Measurements from ENCODE around the gene KDR.

The KDR gene

DNA sequence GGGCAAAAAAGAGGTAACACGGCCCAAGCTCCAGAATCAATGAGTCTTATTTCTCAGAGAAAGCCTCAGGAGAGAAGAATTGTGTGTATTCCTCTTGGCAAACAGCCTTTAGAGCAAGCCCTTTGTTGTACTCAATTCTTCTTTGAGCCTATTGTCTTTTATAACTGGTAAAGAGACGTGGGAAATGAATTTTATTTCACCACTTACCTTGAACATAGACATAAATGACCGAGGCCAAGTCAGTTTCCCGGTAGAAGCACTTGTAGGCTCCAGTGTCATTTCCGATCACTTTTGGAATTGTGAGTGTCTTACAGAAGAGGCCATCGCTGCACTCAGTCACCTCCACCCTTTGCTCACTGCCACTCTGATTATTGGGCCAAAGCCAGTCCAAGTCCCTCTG, 7.0 kb downstream of the KDR start:
- Histone ChIP-seq H3K4me1 (ENCODE audit: low read length) (no peaks in the 10 kb centered on the region), H3F3A (ENCODE audit: insufficient read depth, low read length) (no peaks in the 10 kb centered on the region), H3K36me3 (replicated peaks; ENCODE audit: insufficient read depth, low read length) (no peaks in the 10 kb centered on the region), H2AFZ (ENCODE audit: low read length) (no peak overlapping the region), H3K9ac (ENCODE audit: low read length) (no peak overlapping the region), H3K9me2 (replicated peaks; ENCODE audit: insufficient read depth, low read length) (no peaks in the 10 kb centered on the region), H3K27ac (ENCODE audit: low read length) (no peak overlapping the region), H3K9me3 (replicated peaks; ENCODE audit: insufficient read depth, low read length) (no peaks in the 10 kb centered on the region), H3K27me3 (replicated peaks; ENCODE audit: insufficient read depth, low read length) (no peaks in the 10 kb centered on the region), H3K4me2 (ENCODE audit: low read depth, low read length) (no peak overlapping the region), H3K4me3 (ENCODE audit: low read length) (no peak overlapping the region), H4K20me1 (ENCODE audit: insufficient read depth, low read length) (no peaks in the 10 kb centered on the region), H3K79me2 (ENCODE audit: low read length) (no peaks in the 10 kb centered on the region)
- no peak for DNase-seq
- TF ChIP-seq EZH2 (optimal IDR thresholded peaks at IDR 0.05; ENCODE audit: low read depth, low read length) (no peak), EZH2phosphoT487 (IDR thresholded peaks at IDR 0.05; ENCODE audit: low read length) (no peak)
- TF ChIP-seq, protein P1, sequence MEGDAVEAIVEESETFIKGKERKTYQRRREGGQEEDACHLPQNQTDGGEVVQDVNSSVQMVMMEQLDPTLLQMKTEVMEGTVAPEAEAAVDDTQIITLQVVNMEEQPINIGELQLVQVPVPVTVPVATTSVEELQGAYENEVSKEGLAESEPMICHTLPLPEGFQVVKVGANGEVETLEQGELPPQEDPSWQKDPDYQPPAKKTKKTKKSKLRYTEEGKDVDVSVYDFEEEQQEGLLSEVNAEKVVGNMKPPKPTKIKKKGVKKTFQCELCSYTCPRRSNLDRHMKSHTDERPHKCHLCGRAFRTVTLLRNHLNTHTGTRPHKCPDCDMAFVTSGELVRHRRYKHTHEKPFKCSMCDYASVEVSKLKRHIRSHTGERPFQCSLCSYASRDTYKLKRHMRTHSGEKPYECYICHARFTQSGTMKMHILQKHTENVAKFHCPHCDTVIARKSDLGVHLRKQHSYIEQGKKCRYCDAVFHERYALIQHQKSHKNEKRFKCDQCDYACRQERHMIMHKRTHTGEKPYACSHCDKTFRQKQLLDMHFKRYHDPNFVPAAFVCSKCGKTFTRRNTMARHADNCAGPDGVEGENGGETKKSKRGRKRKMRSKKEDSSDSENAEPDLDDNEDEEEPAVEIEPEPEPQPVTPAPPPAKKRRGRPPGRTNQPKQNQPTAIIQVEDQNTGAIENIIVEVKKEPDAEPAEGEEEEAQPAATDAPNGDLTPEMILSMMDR (IDR thresholded peaks at IDR 0.05; ENCODE audit: low read length) = no peak

DNA sequence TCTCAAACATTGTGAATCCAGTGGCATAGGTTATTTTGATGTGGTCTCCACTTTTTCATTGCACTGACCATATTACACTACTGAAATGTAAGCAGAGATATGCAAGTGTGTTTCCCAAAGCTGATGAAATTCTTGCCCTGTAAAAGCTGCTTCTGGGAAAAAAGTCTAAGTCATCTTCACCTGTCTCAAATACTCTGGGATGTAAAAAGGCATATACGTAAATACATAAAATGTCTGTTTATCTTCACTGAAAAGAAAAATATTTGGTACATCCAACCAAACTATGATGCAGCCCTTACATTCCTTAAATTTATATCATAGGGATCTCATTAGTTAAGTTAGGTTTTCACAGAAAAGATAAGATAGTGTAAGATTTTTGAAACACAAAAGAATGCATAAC, 7.9 kb downstream of the KDR start:
- H3K4me2 ChIP-seq (ENCODE audit: low read depth, low read length) = no peak overlapping the region

DNA sequence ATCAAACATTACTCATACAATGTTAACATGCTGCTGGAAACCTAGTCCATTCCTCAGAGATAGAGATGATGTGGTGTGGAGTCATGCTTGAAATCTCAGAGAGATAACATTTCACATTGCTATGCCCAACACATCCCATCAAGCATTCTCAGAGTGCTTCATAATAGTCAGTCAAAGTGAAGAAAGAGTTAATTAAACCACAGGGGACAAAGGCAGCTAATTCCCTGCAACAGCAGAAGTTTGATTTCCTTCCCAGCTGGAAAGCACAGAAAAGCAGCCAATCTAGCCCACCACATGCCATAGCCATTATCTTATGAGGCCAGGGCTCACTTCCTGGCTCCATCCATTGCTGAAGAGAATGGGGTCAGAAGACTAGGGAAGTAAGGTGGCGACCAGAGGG, 8.9 kb downstream of the KDR start:
- no peaks in the 10 kb centered on the region for H3K9me3 ChIP-seq (replicated peaks; ENCODE audit: insufficient read depth, low read length)
- H4K20me1 ChIP-seq (ENCODE audit: insufficient read depth, low read length) = no peaks in the 10 kb centered on the region
- H3K4me1 ChIP-seq (ENCODE audit: low read length) = no peaks in the 10 kb centered on the region
- no peaks in the 10 kb centered on the region for H3K27me3 ChIP-seq (replicated peaks; ENCODE audit: insufficient read depth, low read length)
- H3K27ac ChIP-seq (ENCODE audit: low read length) = no peak overlapping the region
- no peaks in the 10 kb centered on the region for H3K36me3 ChIP-seq (replicated peaks; ENCODE audit: insufficient read depth, low read length)
- no peak overlapping the region for H2AFZ ChIP-seq (ENCODE audit: low read length)
- no peak overlapping the region for H3K9ac ChIP-seq (ENCODE audit: low read length)
- no peaks in the 10 kb centered on the region for H3K9me2 ChIP-seq (replicated peaks; ENCODE audit: insufficient read depth, low read length)
- H3K79me2 ChIP-seq (ENCODE audit: low read length) = no peaks in the 10 kb centered on the region
- no peak overlapping the region for H3K4me3 ChIP-seq (ENCODE audit: low read length)
- no peak overlapping the region for H3K4me2 ChIP-seq (ENCODE audit: low read depth, low read length)
- TF ChIP-seq, protein P1 (IDR thresholded peaks at IDR 0.05; ENCODE audit: low read length) = no peak
- no peak for TF ChIP-seq EZH2 (optimal IDR thresholded peaks at IDR 0.05; ENCODE audit: low read depth, low read length)
- no peak for TF ChIP-seq EZH2phosphoT487 (IDR thresholded peaks at IDR 0.05; ENCODE audit: low read length)
- no peak for DNase-seq
- H3F3A ChIP-seq (ENCODE audit: insufficient read depth, low read length) = no peaks in the 10 kb centered on the region

More for the DNA sequence above, 7.9 kb downstream of the KDR start:
- H3K9ac ChIP-seq (ENCODE audit: low read length) = no peak overlapping the region
- no peak for DNase-seq
- H3K4me1 ChIP-seq (ENCODE audit: low read length) = no peaks in the 10 kb centered on the region
- no peaks in the 10 kb centered on the region for H3F3A ChIP-seq (ENCODE audit: insufficient read depth, low read length)
- H4K20me1 ChIP-seq (ENCODE audit: insufficient read depth, low read length) = no peaks in the 10 kb centered on the region
- no peaks in the 10 kb centered on the region for H3K27me3 ChIP-seq (replicated peaks; ENCODE audit: insufficient read depth, low read length)
- no peaks in the 10 kb centered on the region for H3K9me2 ChIP-seq (replicated peaks; ENCODE audit: insufficient read depth, low read length)
- H3K79me2 ChIP-seq (ENCODE audit: low read length) = no peaks in the 10 kb centered on the region
- H3K36me3 ChIP-seq (replicated peaks; ENCODE audit: insufficient read depth, low read length) = no peaks in the 10 kb centered on the region
- H3K4me3 ChIP-seq (ENCODE audit: low read length) = no peak overlapping the region
- TF ChIP-seq, protein P1 (IDR thresholded peaks at IDR 0.05; ENCODE audit: low read length) = no peak
- TF ChIP-seq EZH2phosphoT487 (IDR thresholded peaks at IDR 0.05; ENCODE audit: low read length) = no peak
- TF ChIP-seq EZH2 (optimal IDR thresholded peaks at IDR 0.05; ENCODE audit: low read depth, low read length) = no peak
- H3K27ac ChIP-seq (ENCODE audit: low read length) = no peak overlapping the region
- H3K9me3 ChIP-seq (replicated peaks; ENCODE audit: insufficient read depth, low read length) = no peaks in the 10 kb centered on the region
- no peak overlapping the region for H2AFZ ChIP-seq (ENCODE audit: low read length)

Measured in MM.1S (cell line).